ENCODE data around the gene PDPK1.

DNA sequence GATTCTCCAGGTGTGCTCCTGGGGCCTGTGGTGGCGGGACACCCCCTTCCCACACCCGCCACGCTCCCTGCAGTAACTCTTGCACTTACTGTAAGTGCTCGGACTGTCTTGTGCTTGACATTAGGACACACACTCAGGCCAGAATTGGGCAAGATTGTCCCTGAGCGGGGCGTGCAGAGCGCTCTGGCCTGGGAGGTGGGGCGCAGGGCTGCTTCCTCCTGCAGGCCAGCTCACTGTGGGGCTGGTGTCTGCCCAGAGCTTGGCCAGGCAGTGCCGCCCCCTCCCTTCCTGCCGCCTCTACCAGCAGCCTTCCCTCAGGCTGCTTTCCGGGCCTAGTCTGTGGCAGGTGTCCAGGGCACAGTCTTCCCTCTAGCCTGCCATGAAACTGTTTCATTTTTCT is 30.2 kb upstream of the PDPK1 start:
- no peak for TF ChIP-seq BACH2 (CRISPR knock-in tag; IDR thresholded peaks at IDR 0.05; ENCODE audit: borderline replicate concordance)
- TF ChIP-seq RARB (CRISPR knock-in tag; IDR thresholded peaks at IDR 0.05), result no peak
- TF ChIP-seq, protein P1, sequence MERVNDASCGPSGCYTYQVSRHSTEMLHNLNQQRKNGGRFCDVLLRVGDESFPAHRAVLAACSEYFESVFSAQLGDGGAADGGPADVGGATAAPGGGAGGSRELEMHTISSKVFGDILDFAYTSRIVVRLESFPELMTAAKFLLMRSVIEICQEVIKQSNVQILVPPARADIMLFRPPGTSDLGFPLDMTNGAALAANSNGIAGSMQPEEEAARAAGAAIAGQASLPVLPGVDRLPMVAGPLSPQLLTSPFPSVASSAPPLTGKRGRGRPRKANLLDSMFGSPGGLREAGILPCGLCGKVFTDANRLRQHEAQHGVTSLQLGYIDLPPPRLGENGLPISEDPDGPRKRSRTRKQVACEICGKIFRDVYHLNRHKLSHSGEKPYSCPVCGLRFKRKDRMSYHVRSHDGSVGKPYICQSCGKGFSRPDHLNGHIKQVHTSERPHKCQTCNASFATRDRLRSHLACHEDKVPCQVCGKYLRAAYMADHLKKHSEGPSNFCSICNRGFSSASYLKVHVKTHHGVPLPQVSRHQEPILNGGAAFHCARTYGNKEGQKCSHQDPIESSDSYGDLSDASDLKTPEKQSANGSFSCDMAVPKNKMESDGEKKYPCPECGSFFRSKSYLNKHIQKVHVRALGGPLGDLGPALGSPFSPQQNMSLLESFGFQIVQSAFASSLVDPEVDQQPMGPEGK (CRISPR knock-in tag; IDR thresholded peaks at IDR 0.05; ENCODE audit: borderline replicate concordance), result no peak
- no peak for TF ChIP-seq OSR1 (CRISPR knock-in tag; IDR thresholded peaks at IDR 0.05)
- TF ChIP-seq, protein P2, sequence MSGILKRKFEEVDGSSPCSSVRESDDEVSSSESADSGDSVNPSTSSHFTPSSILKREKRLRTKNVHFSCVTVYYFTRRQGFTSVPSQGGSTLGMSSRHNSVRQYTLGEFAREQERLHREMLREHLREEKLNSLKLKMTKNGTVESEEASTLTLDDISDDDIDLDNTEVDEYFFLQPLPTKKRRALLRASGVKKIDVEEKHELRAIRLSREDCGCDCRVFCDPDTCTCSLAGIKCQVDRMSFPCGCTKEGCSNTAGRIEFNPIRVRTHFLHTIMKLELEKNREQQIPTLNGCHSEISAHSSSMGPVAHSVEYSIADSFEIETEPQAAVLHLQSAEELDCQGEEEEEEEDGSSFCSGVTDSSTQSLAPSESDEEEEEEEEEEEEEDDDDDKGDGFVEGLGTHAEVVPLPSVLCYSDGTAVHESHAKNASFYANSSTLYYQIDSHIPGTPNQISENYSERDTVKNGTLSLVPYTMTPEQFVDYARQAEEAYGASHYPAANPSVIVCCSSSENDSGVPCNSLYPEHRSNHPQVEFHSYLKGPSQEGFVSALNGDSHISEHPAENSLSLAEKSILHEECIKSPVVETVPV (CRISPR knock-in tag; IDR thresholded peaks at IDR 0.05), result no peak
- no peak for TF ChIP-seq ZNF565 (CRISPR knock-in tag; conservative IDR thresholded peaks at IDR 0.05; ENCODE audit: low read depth)
- TF ChIP-seq CSDC2 (CRISPR knock-in tag; IDR thresholded peaks at IDR 0.05), result no peak
- TF ChIP-seq ZFP30 (CRISPR knock-in tag; IDR thresholded peaks at IDR 0.05), result no peak
- TF ChIP-seq ESRRG (CRISPR knock-in tag; IDR thresholded peaks at IDR 0.05), result no peak
- no peak for TF ChIP-seq ZNF70 (CRISPR knock-in tag; IDR thresholded peaks at IDR 0.05)
